Measurements from ENCODE around the gene CTAGE1.

Gene CTAGE1

GRCh38 chr18:22448238-22448637, 30.5 kb upstream of the CTAGE1 start:
- no peaks in the 10 kb centered on the region for H3K4me1 ChIP-seq
- no peak for TF ChIP-seq CTCF (IDR thresholded peaks at IDR 0.05)
- no peak overlapping the region for H3K4me2 ChIP-seq (ENCODE audit: low read length)
- no peak overlapping the region for H3K9ac ChIP-seq
- H3K79me2 ChIP-seq: no peaks in the 10 kb centered on the region
- H3K27ac ChIP-seq: no peak overlapping the region
- H3K36me3 ChIP-seq (ENCODE audit: control insufficient read depth, insufficient read depth, low read length): no peaks in the 10 kb centered on the region
- H3K4me3 ChIP-seq (ENCODE audit: low read depth, low read length): no peak overlapping the region
- no peaks in the 10 kb centered on the region for H3K27me3 ChIP-seq (ENCODE audit: control insufficient read depth, insufficient read depth, low read length)
- H2AFZ ChIP-seq: no peak overlapping the region
- no peaks in the 10 kb centered on the region for H3K9me3 ChIP-seq (ENCODE audit: control insufficient read depth, low read length)

GRCh38 chr18:22447792-22448191, 30.1 kb upstream of the CTAGE1 start:
- no peak overlapping the region for H3K9ac ChIP-seq
- no peaks in the 10 kb centered on the region for H3K79me2 ChIP-seq
- TF ChIP-seq CTCF (IDR thresholded peaks at IDR 0.05): no peak

GRCh38 chr18:22446911-22447310, 29.2 kb upstream of the CTAGE1 start:
- H3K9ac ChIP-seq: no peak overlapping the region
- no peak overlapping the region for H3K4me3 ChIP-seq (ENCODE audit: low read depth, low read length)
- no peak overlapping the region for H3K27ac ChIP-seq
- no peaks in the 10 kb centered on the region for H3K9me3 ChIP-seq (ENCODE audit: control insufficient read depth, low read length)
- H3K36me3 ChIP-seq (ENCODE audit: control insufficient read depth, insufficient read depth, low read length): no peaks in the 10 kb centered on the region
- no peaks in the 10 kb centered on the region for H3K27me3 ChIP-seq (ENCODE audit: control insufficient read depth, insufficient read depth, low read length)
- H3K4me1 ChIP-seq: no peaks in the 10 kb centered on the region
- H3K4me2 ChIP-seq (ENCODE audit: low read length): no peak overlapping the region
- H3K79me2 ChIP-seq: no peaks in the 10 kb centered on the region
- no peak for TF ChIP-seq CTCF (IDR thresholded peaks at IDR 0.05)
- no peak overlapping the region for H2AFZ ChIP-seq

More at GRCh38 chr18:22447792-22448191, 30.1 kb upstream of the CTAGE1 start:
- H3K4me2 ChIP-seq (ENCODE audit: low read length): no peak overlapping the region
- no peak overlapping the region for H2AFZ ChIP-seq
- no peaks in the 10 kb centered on the region for H3K4me1 ChIP-seq
- H3K36me3 ChIP-seq (ENCODE audit: control insufficient read depth, insufficient read depth, low read length): no peaks in the 10 kb centered on the region
- no peaks in the 10 kb centered on the region for H3K27me3 ChIP-seq (ENCODE audit: control insufficient read depth, insufficient read depth, low read length)
- no peak overlapping the region for H3K27ac ChIP-seq
- H3K4me3 ChIP-seq (ENCODE audit: low read depth, low read length): no peak overlapping the region
- no peaks in the 10 kb centered on the region for H3K9me3 ChIP-seq (ENCODE audit: control insufficient read depth, low read length)

- Histone ChIP-seq H3K27me3 (ENCODE audit: control insufficient read depth, insufficient read depth, low read length) (no peaks in the 10 kb centered on the region), H3K4me1 (no peaks in the 10 kb centered on the region), H3K4me2 (ENCODE audit: low read length) (no peak overlapping the region), H3K9ac (no peak overlapping the region), H3K79me2 (no peaks in the 10 kb centered on the region), H3K36me3 (ENCODE audit: control insufficient read depth, insufficient read depth, low read length) (no peaks in the 10 kb centered on the region), H2AFZ (no peak overlapping the region), H3K9me3 (ENCODE audit: control insufficient read depth, low read length) (no peaks in the 10 kb centered on the region), H3K4me3 (ENCODE audit: low read depth, low read length) (no peak overlapping the region), H3K27ac (no peak overlapping the region)
- TF ChIP-seq CTCF (IDR thresholded peaks at IDR 0.05): no peak
Measured at GRCh38 chr18:22446325-22446724, 28.6 kb upstream of the CTAGE1 start.

GRCh38 chr18:22441638-22442037, 23.9 kb upstream of the CTAGE1 start:
- no peaks in the 10 kb centered on the region for H3K4me1 ChIP-seq
- H3K4me3 ChIP-seq (ENCODE audit: low read depth, low read length): no peak overlapping the region
- no peak overlapping the region for H2AFZ ChIP-seq
- H3K79me2 ChIP-seq: no peaks in the 10 kb centered on the region
- H3K4me2 ChIP-seq (ENCODE audit: low read length): no peak overlapping the region
- H3K9me3 ChIP-seq (ENCODE audit: control insufficient read depth, low read length): no peaks in the 10 kb centered on the region
- H3K9ac ChIP-seq: no peak overlapping the region
- no peak for TF ChIP-seq CTCF (IDR thresholded peaks at IDR 0.05)
- H3K36me3 ChIP-seq (ENCODE audit: control insufficient read depth, insufficient read depth, low read length): no peaks in the 10 kb centered on the region
- no peaks in the 10 kb centered on the region for H3K27me3 ChIP-seq (ENCODE audit: control insufficient read depth, insufficient read depth, low read length)
- no peak overlapping the region for H3K27ac ChIP-seq

All from parathyroid adenoma (tissue), 2 donors.